ENCODE data around the gene RFC3.
A peak's percentile ranks its signal among the peaks of the same experiment; 100 is the strongest.

The RFC3 gene

DNA sequence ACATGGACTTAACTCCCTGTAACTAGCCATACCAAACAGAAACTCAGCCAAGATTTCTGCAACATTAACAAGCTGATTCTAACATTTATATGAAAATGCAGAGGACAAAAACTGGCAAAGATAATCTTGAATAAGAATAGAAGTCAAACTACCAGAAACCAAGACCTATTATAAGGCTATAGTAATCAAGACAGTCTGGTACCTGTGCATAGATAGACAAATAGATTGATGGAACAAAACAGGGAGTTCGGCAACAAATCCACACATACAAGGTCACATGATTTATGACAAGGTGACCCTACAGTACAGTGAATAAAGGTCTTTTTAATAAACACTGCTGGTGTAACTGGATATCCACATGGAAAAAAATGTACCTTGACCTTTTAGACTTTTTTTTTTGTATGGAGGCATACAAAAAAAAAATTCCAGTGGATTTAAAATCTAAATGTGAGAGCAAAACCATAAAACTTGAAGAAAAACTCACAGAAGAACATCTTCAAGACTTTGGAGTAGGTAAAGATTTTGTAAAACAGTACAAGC lies 2.9 kb upstream of the RFC3 start:
- Histone ChIP-seq H3K27me3 (ENCODE audit: control insufficient read depth, insufficient read depth, low read length) (no peaks in the 10 kb centered on the region; the same call in 1 of the 2 replicates), H3K4me1 (ENCODE audit: control insufficient read depth, insufficient read depth, low read length) (peaks cover 3% of the 10 kb centered on the region; the same call in 1 of the 2 replicates), H3K36me3 (ENCODE audit: control insufficient read depth, insufficient read depth, low read length) (peaks cover 3% of the 10 kb centered on the region; the same call in 1 of the 2 replicates), H3K9ac (ENCODE audit: low read depth, low read length) (no peak overlapping the region), H3K9me3 (ENCODE audit: control insufficient read depth, insufficient read depth, low read length) (no peaks in the 10 kb centered on the region), H3K27ac (ENCODE audit: low read depth, low read length) (no peak overlapping the region), H3K4me3 (ENCODE audit: low read depth, low read length) (no peak overlapping the region)

DNA sequence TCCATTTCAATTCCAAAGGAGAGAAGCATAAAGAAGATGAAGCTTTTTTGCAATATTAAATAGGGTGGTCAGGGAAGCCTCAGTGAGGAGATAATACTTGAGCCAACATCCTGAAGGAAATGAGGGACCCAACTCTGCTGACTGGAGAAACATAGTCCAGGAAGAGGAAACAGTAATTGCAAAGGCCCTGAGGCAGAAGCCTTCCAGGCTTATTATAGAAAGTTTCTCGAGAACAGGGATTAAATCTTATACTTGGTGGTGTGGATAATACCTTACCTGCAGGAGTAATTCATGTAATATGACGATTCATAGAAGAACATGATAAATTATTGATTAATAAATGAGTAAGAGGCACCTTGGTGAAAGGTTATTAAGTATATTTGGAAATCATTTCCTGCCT lies 1.0 kb upstream of the RFC3 start:
- H3K27me3 ChIP-seq (ENCODE audit: control insufficient read depth, insufficient read depth, low read length): no peaks in the 10 kb centered on the region
- no peak overlapping the region for H3K27ac ChIP-seq (ENCODE audit: low read depth, low read length)
- peaks cover 20% of the 10 kb centered on the region for H3K36me3 ChIP-seq (ENCODE audit: control insufficient read depth, insufficient read depth, low read length)
- peaks cover 3% of the 10 kb centered on the region; the same call in 1 of the 2 replicates for H3K4me1 ChIP-seq (ENCODE audit: control insufficient read depth, insufficient read depth, low read length)
- no peaks in the 10 kb centered on the region for H3K9me3 ChIP-seq (ENCODE audit: control insufficient read depth, insufficient read depth, low read length)
- H3K4me3 ChIP-seq (ENCODE audit: low read depth, low read length): no peak overlapping the region
- H3K9ac ChIP-seq (ENCODE audit: low read depth, low read length): no peak overlapping the region

GRCh38 chr13:33817513-33817900 lies 442 bp upstream of the RFC3 start:
- Histone ChIP-seq H3K4me1 (ENCODE audit: control insufficient read depth, insufficient read depth, low read length) (peaks cover 3% of the 10 kb centered on the region; the same call in 1 of the 2 replicates), H3K27ac (ENCODE audit: low read depth, low read length) (no peak overlapping the region), H3K9me3 (ENCODE audit: control insufficient read depth, insufficient read depth, low read length) (no peaks in the 10 kb centered on the region), H3K9ac (ENCODE audit: low read depth, low read length) (peak overlapping the region; percentile 86), H3K36me3 (ENCODE audit: control insufficient read depth, insufficient read depth, low read length) (peaks cover 26% of the 10 kb centered on the region), H3K4me3 (ENCODE audit: low read depth, low read length) (peak overlapping the region; percentile 85), H3K27me3 (ENCODE audit: control insufficient read depth, insufficient read depth, low read length) (no peaks in the 10 kb centered on the region)

- no peak overlapping the region for H3K27ac ChIP-seq (ENCODE audit: low read depth, low read length)
- no peaks in the 10 kb centered on the region for H3K9me3 ChIP-seq (ENCODE audit: control insufficient read depth, insufficient read depth, low read length)
- no peak overlapping the region for H3K9ac ChIP-seq (ENCODE audit: low read depth, low read length)
- no peak overlapping the region for H3K4me3 ChIP-seq (ENCODE audit: low read depth, low read length)
- no peaks in the 10 kb centered on the region for H3K4me1 ChIP-seq (ENCODE audit: control insufficient read depth, insufficient read depth, low read length)
- no peaks in the 10 kb centered on the region for H3K27me3 ChIP-seq (ENCODE audit: control insufficient read depth, insufficient read depth, low read length)
- peaks cover 99% of the 10 kb centered on the region for H3K36me3 ChIP-seq (ENCODE audit: control insufficient read depth, insufficient read depth, low read length)
Measured at GRCh38 chr13:33825083-33825482, 7.1 kb downstream of the RFC3 start.

DNA sequence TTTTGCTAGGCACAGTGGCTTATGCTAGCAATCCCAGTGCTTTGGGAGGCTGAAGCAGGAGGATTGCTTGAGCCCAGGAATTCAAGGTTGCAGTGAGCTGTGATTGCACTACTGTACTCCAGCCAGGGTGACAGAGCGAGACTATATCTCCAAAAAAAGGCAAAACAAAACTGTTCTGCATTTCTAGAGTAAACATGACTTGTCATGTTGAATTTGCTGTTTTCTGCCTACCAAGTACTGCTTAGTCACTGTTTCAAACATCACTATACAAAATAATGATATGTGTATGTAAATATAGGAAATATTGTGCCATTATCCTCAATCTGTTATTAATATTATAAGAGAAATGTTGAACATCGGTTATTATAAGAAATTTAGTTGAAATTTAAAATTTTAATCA lies 9.2 kb downstream of the RFC3 start:
- Histone ChIP-seq H3K9ac (ENCODE audit: low read depth, low read length) (no peak overlapping the region), H3K4me1 (ENCODE audit: control insufficient read depth, insufficient read depth, low read length) (no peaks in the 10 kb centered on the region), H3K27me3 (ENCODE audit: control insufficient read depth, insufficient read depth, low read length) (no peaks in the 10 kb centered on the region), H3K9me3 (ENCODE audit: control insufficient read depth, insufficient read depth, low read length) (no peaks in the 10 kb centered on the region), H3K36me3 (ENCODE audit: control insufficient read depth, insufficient read depth, low read length) (peaks cover 100% of the 10 kb centered on the region), H3K4me3 (ENCODE audit: low read depth, low read length) (no peak overlapping the region), H3K27ac (ENCODE audit: low read depth, low read length) (no peak overlapping the region)

- Histone ChIP-seq H3K27me3 (ENCODE audit: control insufficient read depth, insufficient read depth, low read length) (no peaks in the 10 kb centered on the region), H3K27ac (ENCODE audit: low read depth, low read length) (no peak overlapping the region), H3K4me3 (ENCODE audit: low read depth, low read length) (no peak overlapping the region), H3K9ac (ENCODE audit: low read depth, low read length) (no peak overlapping the region), H3K9me3 (ENCODE audit: control insufficient read depth, insufficient read depth, low read length) (no peaks in the 10 kb centered on the region), H3K36me3 (ENCODE audit: control insufficient read depth, insufficient read depth, low read length) (peaks cover 100% of the 10 kb centered on the region), H3K4me1 (ENCODE audit: control insufficient read depth, insufficient read depth, low read length) (no peaks in the 10 kb centered on the region)
Measured at GRCh38 chr13:33828431-33829129, 10.6 kb downstream of the RFC3 start.

DNA sequence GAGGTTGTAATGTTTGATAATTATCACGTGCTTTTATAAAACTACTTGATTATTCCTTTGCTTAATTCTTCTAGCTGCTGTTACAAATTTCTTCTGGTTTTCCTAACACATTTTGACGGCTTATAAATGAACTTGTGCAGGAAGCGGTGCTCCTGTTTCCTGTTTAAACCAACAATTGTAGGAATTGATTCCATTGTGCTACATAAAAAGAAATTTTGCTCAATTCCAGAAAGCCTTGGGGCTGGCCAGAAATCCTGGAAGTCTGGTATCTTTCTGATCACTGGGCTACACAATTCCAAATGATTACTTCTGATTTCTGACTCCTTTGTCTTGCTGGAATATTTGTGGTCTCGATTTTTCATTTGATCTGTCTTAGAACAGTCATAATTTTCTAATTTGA lies 14.9 kb downstream of the RFC3 start:
- H3K36me3 ChIP-seq (ENCODE audit: control insufficient read depth, insufficient read depth, low read length): peaks cover 98% of the 10 kb centered on the region
- H3K4me1 ChIP-seq (ENCODE audit: control insufficient read depth, insufficient read depth, low read length): no peaks in the 10 kb centered on the region
- H3K4me3 ChIP-seq (ENCODE audit: low read depth, low read length): no peak overlapping the region
- no peak overlapping the region for H3K9ac ChIP-seq (ENCODE audit: low read depth, low read length)
- H3K27ac ChIP-seq (ENCODE audit: low read depth, low read length): no peak overlapping the region
- no peaks in the 10 kb centered on the region for H3K9me3 ChIP-seq (ENCODE audit: control insufficient read depth, insufficient read depth, low read length)
- no peaks in the 10 kb centered on the region for H3K27me3 ChIP-seq (ENCODE audit: control insufficient read depth, insufficient read depth, low read length)

DNA sequence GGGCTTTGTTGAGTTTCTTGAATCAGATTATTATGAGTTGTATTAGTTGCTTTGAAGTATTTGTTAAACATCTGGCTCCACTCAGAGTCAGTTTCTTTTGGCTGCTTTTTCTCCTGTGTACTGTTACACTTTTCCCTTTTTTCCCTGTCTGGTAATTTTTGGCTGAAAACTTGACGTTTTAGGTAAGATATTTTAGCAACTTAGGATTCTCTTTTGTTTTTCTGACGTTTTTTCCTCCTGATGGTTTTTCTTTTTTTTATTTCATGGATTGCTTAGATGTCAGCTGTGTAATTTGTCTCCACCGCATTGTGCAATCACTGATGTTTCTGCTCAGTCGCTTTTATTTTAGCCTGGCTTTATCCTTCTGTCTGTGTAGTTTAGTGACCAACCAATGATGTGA lies 20.7 kb downstream of the RFC3 start:
- H3K36me3 ChIP-seq (ENCODE audit: control insufficient read depth, insufficient read depth, low read length): peaks cover 73% of the 10 kb centered on the region
- H3K27ac ChIP-seq (ENCODE audit: low read depth, low read length): no peak overlapping the region
- H3K4me1 ChIP-seq (ENCODE audit: control insufficient read depth, insufficient read depth, low read length): no peaks in the 10 kb centered on the region
- no peaks in the 10 kb centered on the region for H3K9me3 ChIP-seq (ENCODE audit: control insufficient read depth, insufficient read depth, low read length)
- H3K4me3 ChIP-seq (ENCODE audit: low read depth, low read length): no peak overlapping the region
- no peaks in the 10 kb centered on the region for H3K27me3 ChIP-seq (ENCODE audit: control insufficient read depth, insufficient read depth, low read length)
- H3K9ac ChIP-seq (ENCODE audit: low read depth, low read length): no peak overlapping the region

GRCh38 chr13:33840402-33840801 lies 22.5 kb downstream of the RFC3 start:
- Histone ChIP-seq H3K27me3 (ENCODE audit: control insufficient read depth, insufficient read depth, low read length) (no peaks in the 10 kb centered on the region), H3K27ac (ENCODE audit: low read depth, low read length) (no peak overlapping the region), H3K4me3 (ENCODE audit: low read depth, low read length) (no peak overlapping the region), H3K4me1 (ENCODE audit: control insufficient read depth, insufficient read depth, low read length) (no peaks in the 10 kb centered on the region), H3K9me3 (ENCODE audit: control insufficient read depth, insufficient read depth, low read length) (no peaks in the 10 kb centered on the region), H3K9ac (ENCODE audit: low read depth, low read length) (no peak overlapping the region), H3K36me3 (ENCODE audit: control insufficient read depth, insufficient read depth, low read length) (peaks cover 65% of the 10 kb centered on the region)

GRCh38 chr13:33842207-33842606 lies 24.3 kb downstream of the RFC3 start:
- Histone ChIP-seq H3K27ac (ENCODE audit: low read depth, low read length) (no peak overlapping the region), H3K27me3 (ENCODE audit: control insufficient read depth, insufficient read depth, low read length) (no peaks in the 10 kb centered on the region), H3K9ac (ENCODE audit: low read depth, low read length) (no peak overlapping the region), H3K9me3 (ENCODE audit: control insufficient read depth, insufficient read depth, low read length) (no peaks in the 10 kb centered on the region), H3K4me3 (ENCODE audit: low read depth, low read length) (no peak overlapping the region), H3K36me3 (ENCODE audit: control insufficient read depth, insufficient read depth, low read length) (peaks cover 59% of the 10 kb centered on the region), H3K4me1 (ENCODE audit: control insufficient read depth, insufficient read depth, low read length) (no peaks in the 10 kb centered on the region)

GRCh38 chr13:33842986-33843385 lies 25.0 kb downstream of the RFC3 start:
- Histone ChIP-seq H3K27me3 (ENCODE audit: control insufficient read depth, insufficient read depth, low read length) (no peaks in the 10 kb centered on the region), H3K9ac (ENCODE audit: low read depth, low read length) (no peak overlapping the region), H3K4me3 (ENCODE audit: low read depth, low read length) (no peak overlapping the region), H3K36me3 (ENCODE audit: control insufficient read depth, insufficient read depth, low read length) (peaks cover 57% of the 10 kb centered on the region), H3K27ac (ENCODE audit: low read depth, low read length) (no peak overlapping the region), H3K9me3 (ENCODE audit: control insufficient read depth, insufficient read depth, low read length) (no peaks in the 10 kb centered on the region), H3K4me1 (ENCODE audit: control insufficient read depth, insufficient read depth, low read length) (no peaks in the 10 kb centered on the region)

Measured in HUES48 (cell line).